Measurements from ENCODE around the gene ITFG1. TPM values are rescaled to one million over a fixed set of nuclear protein-coding genes. Genes with fewer than 3 reads are reported as not detected.

ITFG1 gene
- total and polyA plus RNA-seq, 2 of the 13 experiments (the other 11 are each of a cell fraction or from before 2014, with no cell fraction given), result 74.5 to 150 TPM

DNA sequence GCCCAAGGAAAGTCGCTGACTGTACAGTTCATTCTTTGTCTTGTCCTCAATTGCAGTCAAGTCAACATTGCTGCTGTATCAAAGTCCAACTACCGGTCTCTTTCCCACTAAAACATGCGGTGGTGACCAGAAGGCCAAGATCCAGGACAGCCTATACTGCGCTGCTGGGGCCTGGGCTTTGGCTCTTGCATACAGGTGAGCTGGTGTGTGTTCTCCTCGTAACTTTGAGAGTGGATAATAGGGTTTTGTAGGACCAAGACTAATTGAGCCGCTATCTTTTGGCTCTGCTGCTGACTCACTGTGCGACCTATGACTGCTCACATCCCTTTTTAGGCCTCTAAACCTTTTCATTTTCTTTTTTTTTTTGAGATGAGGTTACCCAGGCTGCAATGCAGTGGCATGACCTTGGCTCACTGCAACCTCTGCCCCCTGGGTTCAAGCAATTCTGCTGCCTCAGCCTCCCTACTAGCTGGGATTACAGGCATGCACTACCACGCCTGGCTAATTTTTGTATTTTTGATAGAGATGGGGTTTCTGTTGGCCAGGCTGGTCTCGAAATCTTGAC lies 38.9 kb upstream of the ITFG1 start (continued):
- TF ChIP-seq DRAP1 (CRISPR knock-in tag; IDR thresholded peaks at IDR 0.05) (peak; percentile 72), THAP9 (CRISPR knock-in tag; IDR thresholded peaks at IDR 0.05; ENCODE audit: borderline replicate concordance) (peak; percentile 44; the same call in 1 of the 2 replicates), BORCS8-MEF2B (CRISPR knock-in tag; IDR thresholded peaks at IDR 0.05) (peak; percentile 80; the same call in 1 of the 2 replicates), NONO (IDR thresholded peaks at IDR 0.05) (no peak), NONO (CRISPR knock-in tag; conservative IDR thresholded peaks at IDR 0.05) (0 out of 2 replicates have a peak, but pooled peaks have one; percentile 35), RFX5 (IDR thresholded peaks at IDR 0.05; ENCODE audit: low read depth, low read length) (no peak), POLR2G (IDR thresholded peaks at IDR 0.05; ENCODE audit: low read depth, low read length) (peak; percentile 60), HMG20A (CRISPR knock-in tag; IDR thresholded peaks at IDR 0.05; ENCODE audit: borderline replicate concordance) (peak; percentile 89; the same call in 1 of the 2 replicates), PHF8 (CRISPR knock-in tag; IDR thresholded peaks at IDR 0.05) (peak; percentile 54; the same call in 1 of the 2 replicates), ZNF235 (CRISPR knock-in tag; IDR thresholded peaks at IDR 0.05; ENCODE audit: borderline replicate concordance) (no peak), ZNF451 (CRISPR knock-in tag; IDR thresholded peaks at IDR 0.05) (0 out of 2 replicates have a peak, but pooled peaks have one; percentile 25), GZF1 (CRISPR knock-in tag; IDR thresholded peaks at IDR 0.05) (0 out of 2 replicates have a peak, but pooled peaks have one; percentile 37), ZBTB38 (CRISPR knock-in tag; IDR thresholded peaks at IDR 0.05) (no peak), HMG20B (CRISPR knock-in tag; conservative IDR thresholded peaks at IDR 0.05) (peak; percentile 63), MAFK (conservative IDR thresholded peaks at IDR 0.05 in 1 of 2, IDR thresholded peaks at IDR 0.05 in 1 of 2; ENCODE audit: low read length in 2 of 2) (peak; percentile 88 to 96), PAF1 (CRISPR knock-in tag; IDR thresholded peaks at IDR 0.05) (no peak), ZBTB4 (CRISPR knock-in tag; IDR thresholded peaks at IDR 0.05; ENCODE audit: borderline replicate concordance) (0 out of 2 replicates have a peak, but pooled peaks have one; percentile 47), FOXA1 (IDR thresholded peaks at IDR 0.05) (no peak), FOXA1 (CRISPR knock-in tag; IDR thresholded peaks at IDR 0.05) (peak; percentile 91)
- TF ChIP-seq, protein P1, sequence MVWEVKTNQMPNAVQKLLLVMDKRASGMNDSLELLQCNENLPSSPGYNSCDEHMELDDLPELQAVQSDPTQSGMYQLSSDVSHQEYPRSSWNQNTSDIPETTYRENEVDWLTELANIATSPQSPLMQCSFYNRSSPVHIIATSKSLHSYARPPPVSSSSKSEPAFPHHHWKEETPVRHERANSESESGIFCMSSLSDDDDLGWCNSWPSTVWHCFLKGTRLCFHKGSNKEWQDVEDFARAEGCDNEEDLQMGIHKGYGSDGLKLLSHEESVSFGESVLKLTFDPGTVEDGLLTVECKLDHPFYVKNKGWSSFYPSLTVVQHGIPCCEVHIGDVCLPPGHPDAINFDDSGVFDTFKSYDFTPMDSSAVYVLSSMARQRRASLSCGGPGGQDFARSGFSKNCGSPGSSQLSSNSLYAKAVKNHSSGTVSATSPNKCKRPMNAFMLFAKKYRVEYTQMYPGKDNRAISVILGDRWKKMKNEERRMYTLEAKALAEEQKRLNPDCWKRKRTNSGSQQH (CRISPR knock-in tag; IDR thresholded peaks at IDR 0.05; ENCODE audit: low read depth), result 0 out of 2 replicates have a peak, but pooled peaks have one; percentile 42
- TF ChIP-seq, protein P2, sequence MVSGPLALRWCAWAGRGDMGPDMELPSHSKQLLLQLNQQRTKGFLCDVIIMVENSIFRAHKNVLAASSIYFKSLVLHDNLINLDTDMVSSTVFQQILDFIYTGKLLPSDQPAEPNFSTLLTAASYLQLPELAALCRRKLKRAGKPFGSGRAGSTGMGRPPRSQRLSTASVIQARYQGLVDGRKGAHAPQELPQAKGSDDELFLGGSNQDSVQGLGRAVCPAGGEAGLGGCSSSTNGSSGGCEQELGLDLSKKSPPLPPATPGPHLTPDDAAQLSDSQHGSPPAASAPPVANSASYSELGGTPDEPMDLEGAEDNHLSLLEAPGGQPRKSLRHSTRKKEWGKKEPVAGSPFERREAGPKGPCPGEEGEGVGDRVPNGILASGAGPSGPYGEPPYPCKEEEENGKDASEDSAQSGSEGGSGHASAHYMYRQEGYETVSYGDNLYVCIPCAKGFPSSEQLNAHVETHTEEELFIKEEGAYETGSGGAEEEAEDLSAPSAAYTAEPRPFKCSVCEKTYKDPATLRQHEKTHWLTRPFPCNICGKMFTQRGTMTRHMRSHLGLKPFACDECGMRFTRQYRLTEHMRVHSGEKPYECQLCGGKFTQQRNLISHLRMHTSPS (CRISPR knock-in tag; IDR thresholded peaks at IDR 0.05; ENCODE audit: low read depth), result peak; percentile 58; the same call in 1 of the 2 replicates

Measured in HepG2 (cell line).